K562 treated with DMSO at 1 percent for 24 hours (cell line): ENCODE results near the gene PHF12. TPM values are rescaled to one million over a fixed set of nuclear protein-coding genes. Genes with fewer than 3 reads are reported as not detected.

Experiments used
- total RNA-seq: library from RNA; unstranded; fragments of 300-600 nt; gene quantifications from 2 replicates; pipeline ENCODE4 v1.2.3, GENCODE V29; 2022; ENCODE audit warnings: low read depth; ENCODE audit not compliant: insufficient read depth

PHF12 gene
- total RNA-seq = 27.8 and 30.4 TPM in 2 replicates

GRCh38 chr17:28951428-28951990 lies at the start of gene PHF12:
Gene PHF12, minus strand, starts transcription at chr17:28951518. Its CDS starts 558 bp downstream, at chr17:28950960.

GRCh38 chr17:28902819-28903545 lies 48.3 kb downstream of the PHF12 start, which contains the start of gene DHRS13:
Gene DHRS13, minus strand, starts transcription at chr17:28903079. Its CDS starts 135 bp downstream, at chr17:28902944.

GRCh38 chr17:28896884-28897768 lies 54.2 kb downstream of the PHF12 start, which contains the start of gene FLOT2:
Gene FLOT2, minus strand, starts transcription at chr17:28897733. Its CDS starts 159 bp downstream, at chr17:28897574.

Other genes starting within 250 kb of the PHF12 start
- gene PROCA1, start 239.6 kb downstream of the PHF12 start, total RNA-seq = 4.4 and 6.8 TPM in 2 replicates
- gene RAB34, start 233.7 kb downstream of the PHF12 start, total RNA-seq = 0.23 TPM in 1 of 2 replicates, not detected in the other
- 2,462 and 2,542 TPM in 2 replicates for gene RPL23A, start 231.5 kb downstream of the PHF12 start, total RNA-seq
- gene TLCD1, start 225.3 kb downstream of the PHF12 start, total RNA-seq = 7.1 and 8.9 TPM in 2 replicates
- gene NEK8, start 222.7 kb downstream of the PHF12 start, total RNA-seq = 5.1 and 5.4 TPM in 2 replicates
- gene TRAF4, start 207.5 kb downstream of the PHF12 start, total RNA-seq = 127 and 142 TPM in 2 replicates
- 32.5 and 34.7 TPM in 2 replicates for gene FAM222B, start 108.7 kb downstream of the PHF12 start, total RNA-seq
- 115 and 126 TPM in 2 replicates for gene ERAL1, start 96.5 kb downstream of the PHF12 start, total RNA-seq
- 224 and 238 TPM in 2 replicates for gene FLOT2, start 53.8 kb downstream of the PHF12 start, total RNA-seq
- gene DHRS13, start 48.4 kb downstream of the PHF12 start, total RNA-seq = 46.9 and 47.0 TPM in 2 replicates
- gene SEZ6, start 54.5 kb upstream of the PHF12 start, total RNA-seq = not detected in 2 replicates
- gene PIPOX, start 91.6 kb upstream of the PHF12 start, total RNA-seq = 0.98 and 1.6 TPM in 2 replicates
- 44.5 and 45.6 TPM in 2 replicates for gene MYO18A, start 228.9 kb upstream of the PHF12 start, total RNA-seq